ENCODE results near the gene KCNC1. TPM values are rescaled to one million over a fixed set of nuclear protein-coding genes. Genes with fewer than 3 reads are reported as not detected.

KCNC1 gene
- total RNA-seq, 5 donors from 2014 or later (not counting 1 experiment from before 2014, with no cell fraction given) = not detected

DNA sequence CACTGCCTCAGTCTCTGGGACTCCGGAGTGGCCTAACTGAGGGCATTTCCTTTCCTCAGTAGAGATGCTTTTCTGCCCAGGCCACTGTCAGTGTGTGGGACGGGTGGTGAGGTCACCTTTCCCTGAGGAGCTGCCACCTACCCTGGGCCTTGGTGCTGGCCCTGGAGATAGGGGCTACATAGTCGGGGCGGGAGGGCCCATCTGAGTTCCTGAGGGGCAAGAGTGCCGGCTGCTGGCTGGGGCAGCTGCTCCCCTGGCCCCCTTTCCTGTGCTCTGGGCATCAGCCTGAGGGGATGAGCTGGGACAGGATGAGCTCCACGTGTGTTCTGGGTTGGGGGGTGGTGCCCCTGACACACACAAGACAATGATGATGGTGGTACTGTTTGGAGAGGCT lies 5.4 kb downstream of the KCNC1 start:
- no peak for DNase-seq
- Histone ChIP-seq H3K4me1 (ENCODE audit: control insufficient read depth in 1 of 2, extremely low read depth in 1 of 2, insufficient read depth in 2 of 2, low read length in 2 of 2) (no peaks in the 10 kb centered on the region), H3K9me3 (no peaks in the 10 kb centered on the region), H3K27ac (ENCODE audit: low read length) (no peak overlapping the region), H3K4me3 (ENCODE audit: control insufficient read depth in 1 of 2, extremely low read depth in 1 of 2, low read length in 1 of 2) (no peak overlapping the region), H3K36me3 (ENCODE audit: control insufficient read depth in 2 of 2, extremely low read depth in 1 of 2, insufficient read depth in 1 of 2, low read length in 1 of 2) (no peaks in the 10 kb centered on the region), H3K27me3 (replicated peaks in 1 of 2; ENCODE audit: control insufficient read depth in 2 of 2, extremely low read depth in 1 of 2, insufficient read depth in 2 of 2, low read length in 1 of 2) (peaks cover 0 to 74% of the 10 kb centered on the region in 2 experiments)
- POLR2A ChIA-PET = no interaction called here
- 70% methylated on average over 5 of the region's 6 CpGs for WGBS (ENCODE audit: insufficient coverage)
- no peak overlapping the region for H3K4me3 Mint-ChIP-seq
- CTCF ChIA-PET = no interaction called here
- no peak for ATAC-seq (replicated peaks in 1 of 4)
- H3K36me3 Mint-ChIP-seq = no peaks in the 10 kb centered on the region
- peaks cover 17 to 38% of the 10 kb centered on the region in 2 donors for H3K27me3 Mint-ChIP-seq
- no peak overlapping the region for H3K27ac Mint-ChIP-seq
- no peaks in the 10 kb centered on the region for H3K9me3 Mint-ChIP-seq
- peaks cover 0 to 3% (median 2%) of the 10 kb centered on the region in 3 donors for H3K4me1 Mint-ChIP-seq

- no peak overlapping the region for H3K4me3 Mint-ChIP-seq
- Histone ChIP-seq H3K9me3 (no peaks in the 10 kb centered on the region), H3K27me3 (replicated peaks in 1 of 2; ENCODE audit: control insufficient read depth in 2 of 2, extremely low read depth in 1 of 2, insufficient read depth in 2 of 2, low read length in 1 of 2) (peaks cover 0 to 75% of the 10 kb centered on the region in 2 experiments), H3K27ac (ENCODE audit: low read length) (no peak overlapping the region), H3K4me3 (ENCODE audit: control insufficient read depth in 1 of 2, extremely low read depth in 1 of 2, low read length in 1 of 2) (no peak overlapping the region), H3K4me1 (ENCODE audit: control insufficient read depth in 1 of 2, extremely low read depth in 1 of 2, insufficient read depth in 2 of 2, low read length in 2 of 2) (no peaks in the 10 kb centered on the region), H3K36me3 (ENCODE audit: control insufficient read depth in 2 of 2, extremely low read depth in 1 of 2, insufficient read depth in 1 of 2, low read length in 1 of 2) (no peaks in the 10 kb centered on the region)
- DNase-seq (no peak), ATAC-seq (replicated peaks in 1 of 4) (no peak)
- POLR2A ChIA-PET = no interaction called here
- no peak overlapping the region for H3K27ac Mint-ChIP-seq
- no peaks in the 10 kb centered on the region for H3K9me3 Mint-ChIP-seq
- no peaks in the 10 kb centered on the region for H3K36me3 Mint-ChIP-seq
- 67% methylated on average over 6 of the region's 7 CpGs for WGBS (ENCODE audit: insufficient coverage)
- CTCF ChIA-PET = interaction anchor here in 1 of 2 donors (0.6 kb wide), 1 partner anchor 1015 kb away, joined by 8 read pairs; no protein-coding TSS in a partner anchor
- H3K4me1 Mint-ChIP-seq = peaks cover 0 to 3% (median 2%) of the 10 kb centered on the region in 3 donors
- H3K27me3 Mint-ChIP-seq = peaks cover 21 to 40% of the 10 kb centered on the region in 2 donors
These were observed 6.2 kb downstream of the KCNC1 start for GRCh38 chr11:17740649-17741235.

- 78% methylated on average over 9 of the region's 10 CpGs for WGBS (ENCODE audit: insufficient coverage)
- H3K4me3 Mint-ChIP-seq = no peak overlapping the region
- no peaks in the 10 kb centered on the region for H3K36me3 Mint-ChIP-seq
- H3K27ac ChIP-seq (ENCODE audit: low read length) = no peak overlapping the region
- H3K9me3 ChIP-seq = no peaks in the 10 kb centered on the region
- POLR2A ChIA-PET = no interaction called here
- H3K4me1 ChIP-seq (ENCODE audit: control insufficient read depth in 1 of 2, extremely low read depth in 1 of 2, insufficient read depth in 2 of 2, low read length in 2 of 2) = no peaks in the 10 kb centered on the region
- no peak overlapping the region for H3K4me3 ChIP-seq (ENCODE audit: control insufficient read depth in 1 of 2, extremely low read depth in 1 of 2, low read length in 1 of 2)
- ATAC-seq (replicated peaks in 1 of 4) (no peak), DNase-seq (no peak)
- CTCF ChIA-PET = no interaction called here
- H3K27ac Mint-ChIP-seq = no peak overlapping the region
- H3K9me3 Mint-ChIP-seq = no peaks in the 10 kb centered on the region
- peaks cover 0 to 73% of the 10 kb centered on the region in 2 experiments for H3K27me3 ChIP-seq (replicated peaks in 1 of 2; ENCODE audit: control insufficient read depth in 2 of 2, extremely low read depth in 1 of 2, insufficient read depth in 2 of 2, low read length in 1 of 2)
- H3K36me3 ChIP-seq (ENCODE audit: control insufficient read depth in 2 of 2, extremely low read depth in 1 of 2, insufficient read depth in 1 of 2, low read length in 1 of 2) = no peaks in the 10 kb centered on the region
- H3K27me3 Mint-ChIP-seq = peaks cover 25 to 41% of the 10 kb centered on the region in 2 donors
- H3K4me1 Mint-ChIP-seq = peaks cover 0 to 3% (median 2%) of the 10 kb centered on the region in 3 donors
These were observed 6.9 kb downstream of the KCNC1 start for GRCh38 chr11:17741487-17741886.

DNA sequence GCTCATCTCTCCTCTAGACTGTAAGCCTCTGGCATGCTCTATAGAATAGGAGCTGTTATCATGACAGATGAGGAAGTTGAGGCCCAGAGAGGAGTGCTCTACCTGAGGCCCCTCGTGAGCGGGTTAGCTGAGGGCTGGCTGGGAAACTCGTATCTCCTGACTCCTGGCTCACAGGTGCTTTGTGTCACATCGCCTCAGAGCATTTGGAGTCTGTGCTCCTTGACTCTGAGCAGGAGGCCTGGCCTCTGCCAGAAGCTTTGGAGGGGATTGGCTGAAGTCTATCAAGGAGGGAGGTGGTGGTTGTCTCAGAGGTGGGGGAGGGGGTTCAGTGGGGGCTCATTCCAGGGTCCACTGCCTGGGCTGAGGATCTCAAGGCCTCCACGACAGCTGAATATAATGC lies 7.4 kb downstream of the KCNC1 start:
- POLR2A ChIA-PET = no interaction called here
- Histone ChIP-seq H3K27me3 (replicated peaks in 1 of 2; ENCODE audit: control insufficient read depth in 2 of 2, extremely low read depth in 1 of 2, insufficient read depth in 2 of 2, low read length in 1 of 2) (peaks cover 0 to 70% of the 10 kb centered on the region in 2 experiments), H3K9me3 (no peaks in the 10 kb centered on the region), H3K27ac (ENCODE audit: low read length) (no peak overlapping the region), H3K36me3 (ENCODE audit: control insufficient read depth in 2 of 2, extremely low read depth in 1 of 2, insufficient read depth in 1 of 2, low read length in 1 of 2) (no peaks in the 10 kb centered on the region), H3K4me1 (ENCODE audit: control insufficient read depth in 1 of 2, extremely low read depth in 1 of 2, insufficient read depth in 2 of 2, low read length in 2 of 2) (no peaks in the 10 kb centered on the region), H3K4me3 (ENCODE audit: control insufficient read depth in 1 of 2, extremely low read depth in 1 of 2, low read length in 1 of 2) (no peak overlapping the region)
- Mint-ChIP-seq H3K36me3 (no peaks in the 10 kb centered on the region), H3K9me3 (no peaks in the 10 kb centered on the region), H3K27me3 (peaks cover 26 to 40% of the 10 kb centered on the region in 2 donors), H3K4me1 (no peaks in the 10 kb centered on the region), H3K27ac (no peak overlapping the region), H3K4me3 (no peak overlapping the region)
- WGBS (ENCODE audit: insufficient coverage) = 67% methylated on average over 4 of the region's 5 CpGs
- no peak for DNase-seq
- ATAC-seq (replicated peaks in 1 of 4) = no peak
- CTCF ChIA-PET = no interaction called here

DNA sequence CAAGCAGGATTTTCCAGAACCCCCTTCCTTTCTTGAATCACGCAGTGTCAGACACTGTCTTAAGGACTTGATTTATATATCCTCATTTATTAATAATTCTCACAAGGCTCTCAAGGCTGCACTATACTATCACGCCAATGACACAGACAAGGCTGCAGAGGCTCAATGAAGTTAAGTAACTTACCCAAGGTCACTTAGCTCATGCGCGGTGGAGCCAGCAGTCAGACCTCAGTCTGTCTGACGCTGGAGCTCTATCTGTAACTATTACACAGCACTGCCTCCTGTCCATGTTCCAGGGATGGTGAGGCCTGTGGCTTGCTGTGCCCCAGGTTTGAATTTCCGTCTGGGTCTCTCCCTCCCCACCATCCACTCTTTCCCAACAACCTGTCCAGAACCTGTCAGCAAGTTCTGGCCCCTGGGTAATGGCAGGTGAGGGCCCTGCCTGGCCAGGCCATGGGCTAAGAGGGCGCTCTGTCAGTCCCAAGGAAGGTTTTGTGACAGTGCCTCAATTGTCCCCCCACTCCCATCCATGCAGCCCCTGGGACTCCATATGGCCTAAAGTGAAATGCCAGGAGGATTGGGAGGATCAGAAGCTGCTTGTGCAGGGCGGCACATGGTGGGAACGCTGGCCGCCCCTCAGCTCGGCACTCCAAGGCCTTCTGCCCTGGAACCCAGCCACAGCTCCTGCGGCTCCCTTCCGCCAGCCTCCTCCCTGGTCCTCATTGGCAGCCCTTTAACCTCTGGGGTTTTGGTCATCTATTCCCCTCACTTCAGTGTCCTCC lies 8.6 kb downstream of the KCNC1 start:
- Mint-ChIP-seq H3K27ac (no peak overlapping the region), H3K36me3 (no peaks in the 10 kb centered on the region), H3K27me3 (peaks cover 30 to 38% of the 10 kb centered on the region in 2 donors), H3K4me1 (no peaks in the 10 kb centered on the region), H3K9me3 (no peaks in the 10 kb centered on the region), H3K4me3 (no peak overlapping the region)
- 86% methylated on average over 11 of the region's 13 CpGs for WGBS (ENCODE audit: insufficient coverage)
- CTCF ChIA-PET = no interaction called here
- Histone ChIP-seq H3K36me3 (ENCODE audit: control insufficient read depth in 2 of 2, extremely low read depth in 1 of 2, insufficient read depth in 1 of 2, low read length in 1 of 2) (no peaks in the 10 kb centered on the region), H3K27ac (ENCODE audit: low read length) (no peak overlapping the region), H3K27me3 (replicated peaks in 1 of 2; ENCODE audit: control insufficient read depth in 2 of 2, extremely low read depth in 1 of 2, insufficient read depth in 2 of 2, low read length in 1 of 2) (peaks cover 0 to 69% of the 10 kb centered on the region in 2 experiments), H3K4me1 (ENCODE audit: control insufficient read depth in 1 of 2, extremely low read depth in 1 of 2, insufficient read depth in 2 of 2, low read length in 2 of 2) (no peaks in the 10 kb centered on the region), H3K4me3 (ENCODE audit: control insufficient read depth in 1 of 2, extremely low read depth in 1 of 2, low read length in 1 of 2) (no peak overlapping the region), H3K9me3 (no peaks in the 10 kb centered on the region)
- ATAC-seq (replicated peaks in 1 of 4) (no peak), DNase-seq (no peak)
- POLR2A ChIA-PET = no interaction called here

DNA sequence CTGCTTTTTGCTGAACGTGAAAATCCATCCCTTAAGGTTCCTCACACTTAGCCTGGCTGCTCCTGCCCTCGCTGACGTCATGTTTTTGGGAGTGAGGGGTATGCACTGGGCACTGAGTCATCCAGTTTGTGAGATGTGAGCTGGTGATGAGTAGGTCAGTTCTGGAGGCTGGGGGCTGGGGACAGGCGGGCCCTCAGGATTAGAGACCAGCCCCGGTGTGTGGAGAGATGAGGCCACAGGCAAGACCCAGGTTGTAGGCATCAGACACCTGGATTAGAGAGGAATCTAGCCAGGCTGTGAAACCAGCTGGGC lies 9.2 kb downstream of the KCNC1 start:
- CTCF ChIA-PET = no interaction called here
- H3K9me3 Mint-ChIP-seq = no peaks in the 10 kb centered on the region
- H3K27me3 Mint-ChIP-seq = peaks cover 31 to 35% of the 10 kb centered on the region in 2 donors
- ATAC-seq (replicated peaks in 1 of 4) (peak in 1 of 4 experiments; percentile 15), DNase-seq (no peak)
- Histone ChIP-seq H3K27me3 (replicated peaks in 1 of 2; ENCODE audit: control insufficient read depth in 2 of 2, extremely low read depth in 1 of 2, insufficient read depth in 2 of 2, low read length in 1 of 2) (peaks cover 0 to 66% of the 10 kb centered on the region in 2 experiments), H3K9me3 (no peaks in the 10 kb centered on the region), H3K4me3 (ENCODE audit: control insufficient read depth in 1 of 2, extremely low read depth in 1 of 2, low read length in 1 of 2) (no peak overlapping the region), H3K36me3 (ENCODE audit: control insufficient read depth in 2 of 2, extremely low read depth in 1 of 2, insufficient read depth in 1 of 2, low read length in 1 of 2) (no peaks in the 10 kb centered on the region), H3K27ac (ENCODE audit: low read length) (no peak overlapping the region), H3K4me1 (ENCODE audit: control insufficient read depth in 1 of 2, extremely low read depth in 1 of 2, insufficient read depth in 2 of 2, low read length in 2 of 2) (no peaks in the 10 kb centered on the region)
- H3K27ac Mint-ChIP-seq = no peak overlapping the region
- 77% methylated on average over 2 of the region's 5 CpGs for WGBS (ENCODE audit: insufficient coverage)
- POLR2A ChIA-PET = no interaction called here
- no peak overlapping the region for H3K4me3 Mint-ChIP-seq
- no peaks in the 10 kb centered on the region for H3K4me1 Mint-ChIP-seq
- no peaks in the 10 kb centered on the region for H3K36me3 Mint-ChIP-seq

All from T-cell (primary cell).